Stimulated activated memory B cell treated with anti-CD40 and anti-IgM and Interleukin-4, amounts not matched to agents 10 μg/mL and 1 μg/mL and 100 μg/mL, for 72 hours (primary cell): ENCODE data around the gene GPN1.
"Not testable (repeated sequence)": the region's sequence is repeated elsewhere in the genome, so short reads cannot be mapped to it uniquely, and the experiment has no call there.

ENCODE experiments used
- ATAC-seq: fragments of 150-1000 bp; cut with Tn5 transposase; 2 replicates; pipeline ENCODE4 v1.10.0; 2021
- H3K27ac Mint-ChIP-seq: one replicate; pipeline ENCODE4 v1.8.0; 2022; ENCODE audit warnings: mild to moderate bottlenecking, mixed read lengths
- H3K27me3 Mint-ChIP-seq: one replicate; pipeline ENCODE4 v1.8.0; 2022; ENCODE audit warnings: mixed read lengths
- H3K36me3 Mint-ChIP-seq: one replicate; pipeline ENCODE4 v1.8.0; 2022; ENCODE audit warnings: mixed read lengths
- H3K4me1 Mint-ChIP-seq: one replicate; pipeline ENCODE4 v1.8.0; 2022; ENCODE audit warnings: mixed read lengths
- H3K4me3 Mint-ChIP-seq: one replicate; pipeline ENCODE4 v1.8.0; 2022; ENCODE audit warnings: mild to moderate bottlenecking, moderate library complexity, mixed read lengths
- H3K9me3 Mint-ChIP-seq: one replicate; pipeline ENCODE4 v1.8.0; 2022; ENCODE audit warnings: mixed read lengths

GPN1 gene

DNA sequence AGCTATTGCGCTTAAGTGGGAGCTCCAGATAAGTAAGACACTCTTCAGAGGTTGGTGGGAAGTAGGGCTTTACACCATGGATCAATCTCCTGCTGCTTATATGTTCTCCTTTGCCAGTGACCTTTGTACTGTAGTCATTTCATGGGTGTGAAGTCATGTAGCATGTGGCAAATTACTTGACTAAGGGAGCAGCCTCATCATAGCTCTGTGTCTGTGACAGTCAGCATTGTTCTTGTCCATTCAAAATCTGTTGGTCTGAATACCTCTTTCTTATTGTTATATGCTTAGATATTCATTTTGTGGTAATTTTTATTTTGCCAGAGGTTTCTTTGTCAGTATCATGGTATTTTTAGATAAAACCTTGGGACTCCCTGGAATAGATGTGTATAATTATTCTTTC is 53.0 kb downstream of the GPN1 start:
- Mint-ChIP-seq H3K27me3 (no peaks in the 10 kb centered on the region), H3K4me3 (no peak overlapping the region), H3K9me3 (no peaks in the 10 kb centered on the region), H3K36me3 (peaks cover 64% of the 10 kb centered on the region), H3K27ac (no peak overlapping the region), H3K4me1 (peaks cover 7% of the 10 kb centered on the region)
- no peak for ATAC-seq

- not testable (repeated sequence) for ATAC-seq, H3K27ac Mint-ChIP-seq
- peaks cover 63% of the 10 kb centered on the region for H3K36me3 Mint-ChIP-seq
Observed at GRCh38 chr2:27682334-27682771, 53.5 kb downstream of the GPN1 start.

DNA sequence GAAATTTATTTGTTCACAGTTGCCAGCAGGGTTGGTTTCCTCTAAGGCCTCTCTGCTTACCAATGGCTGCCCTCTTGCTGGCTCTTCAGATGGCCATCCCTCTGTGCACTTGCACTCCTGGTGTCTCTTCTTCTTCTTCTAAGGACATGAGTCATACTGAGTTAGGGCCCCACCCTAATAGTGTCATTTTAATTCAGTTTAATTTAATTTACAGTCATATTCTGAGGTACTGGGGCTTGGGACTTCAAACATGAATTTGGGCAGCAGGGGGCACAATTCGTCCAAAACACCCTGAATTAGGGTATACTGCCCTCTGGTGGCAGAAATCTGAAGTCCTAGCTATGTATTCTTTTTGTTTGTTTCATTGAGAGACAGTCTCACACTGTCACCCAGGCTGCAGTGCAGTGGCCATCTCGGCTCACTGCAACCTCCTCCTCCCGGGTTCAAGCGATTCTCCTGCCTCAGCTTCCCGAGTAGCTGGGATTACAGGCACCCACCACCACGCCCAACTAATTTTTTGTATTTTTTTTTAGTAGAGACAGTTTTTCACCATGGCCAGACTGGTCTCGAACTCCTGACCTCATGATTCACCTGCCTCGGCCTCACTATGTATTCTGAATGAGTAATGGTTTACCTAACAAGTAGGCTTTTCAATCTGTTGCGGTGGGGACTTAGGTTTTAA is 54.7 kb downstream of the GPN1 start:
- Mint-ChIP-seq H3K27me3 (no peaks in the 10 kb centered on the region), H3K36me3 (peaks cover 63% of the 10 kb centered on the region), H3K4me1 (peaks cover 7% of the 10 kb centered on the region), H3K4me3 (no peak overlapping the region), H3K27ac (no peak overlapping the region), H3K9me3 (no peaks in the 10 kb centered on the region)
- peak; percentile 83 for ATAC-seq

More at GRCh38 chr2:27682334-27682771, 53.5 kb downstream of the GPN1 start:
- H3K4me1 Mint-ChIP-seq, H3K27me3 Mint-ChIP-seq, H3K4me3 Mint-ChIP-seq, H3K9me3 Mint-ChIP-seq: not testable (repeated sequence)

DNA sequence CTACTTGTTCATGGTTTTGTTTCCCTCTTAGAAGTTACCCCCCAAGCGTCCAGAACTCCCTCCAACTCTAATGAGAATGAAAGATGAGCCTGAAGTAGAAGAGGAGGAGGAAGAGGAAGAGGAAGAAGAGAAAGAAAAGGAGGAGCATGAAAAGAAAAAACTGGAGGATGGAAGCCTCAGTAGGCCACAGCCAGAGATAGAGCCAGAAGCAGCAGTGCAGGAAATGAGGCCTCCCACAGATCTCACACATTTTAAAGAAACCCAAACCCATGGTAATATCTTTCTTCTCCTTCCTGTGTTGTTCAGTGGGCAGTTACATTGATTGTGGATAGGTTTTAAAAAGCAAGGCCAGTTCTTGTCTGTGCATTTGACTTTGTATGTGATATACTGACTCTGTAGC is 56.2 kb downstream of the GPN1 start:
- not testable (repeated sequence) for H3K27me3 Mint-ChIP-seq, ATAC-seq, H3K27ac Mint-ChIP-seq, H3K9me3 Mint-ChIP-seq, H3K4me3 Mint-ChIP-seq, H3K4me1 Mint-ChIP-seq
- H3K36me3 Mint-ChIP-seq, result peaks cover 59% of the 10 kb centered on the region

GRCh38 chr2:27685577-27685976 is 56.7 kb downstream of the GPN1 start:
- Mint-ChIP-seq H3K4me3 (no peak overlapping the region), H3K27ac (no peak overlapping the region), H3K4me1 (peaks cover 7% of the 10 kb centered on the region), H3K9me3 (no peaks in the 10 kb centered on the region), H3K27me3 (no peaks in the 10 kb centered on the region), H3K36me3 (peaks cover 59% of the 10 kb centered on the region)
- no peak for ATAC-seq

GRCh38 chr2:27687232-27687631 is 58.4 kb downstream of the GPN1 start:
- H3K4me3 Mint-ChIP-seq, result no peak overlapping the region
- H3K9me3 Mint-ChIP-seq, result no peaks in the 10 kb centered on the region
- peaks cover 62% of the 10 kb centered on the region for H3K36me3 Mint-ChIP-seq
- no peak overlapping the region for H3K27ac Mint-ChIP-seq
- no peak for ATAC-seq
- no peaks in the 10 kb centered on the region for H3K27me3 Mint-ChIP-seq
- H3K4me1 Mint-ChIP-seq, result peaks cover 7% of the 10 kb centered on the region

DNA sequence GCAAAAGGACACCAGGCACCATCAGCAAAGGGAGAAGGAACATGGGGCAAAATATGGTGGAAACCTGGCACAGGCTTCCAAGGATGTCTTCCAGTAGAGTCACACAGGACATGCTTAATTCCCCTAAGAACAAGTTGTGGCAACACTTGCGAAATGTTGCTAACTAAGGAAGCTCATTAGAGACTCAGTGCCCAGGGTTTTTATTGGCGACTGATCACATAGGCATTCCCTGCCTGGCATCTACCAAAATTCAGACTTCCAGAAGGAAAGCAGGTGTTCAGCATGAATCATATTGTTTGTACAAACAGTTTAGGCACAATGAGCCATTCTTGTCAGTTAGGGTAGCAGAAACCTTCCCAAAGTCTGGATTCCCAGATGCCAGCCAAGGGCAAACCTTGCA is 60.6 kb downstream of the GPN1 start:
- Mint-ChIP-seq H3K27ac (no peak overlapping the region), H3K4me3 (no peak overlapping the region), H3K27me3 (no peaks in the 10 kb centered on the region), H3K9me3 (no peaks in the 10 kb centered on the region), H3K4me1 (no peaks in the 10 kb centered on the region), H3K36me3 (peaks cover 58% of the 10 kb centered on the region)
- ATAC-seq, result no peak

- ATAC-seq, result no peak
- H3K4me1 Mint-ChIP-seq, result no peaks in the 10 kb centered on the region
- no peaks in the 10 kb centered on the region for H3K9me3 Mint-ChIP-seq
- H3K27me3 Mint-ChIP-seq, result no peaks in the 10 kb centered on the region
- H3K27ac Mint-ChIP-seq, result no peak overlapping the region
- no peak overlapping the region for H3K4me3 Mint-ChIP-seq
- peaks cover 53% of the 10 kb centered on the region for H3K36me3 Mint-ChIP-seq
Observed at GRCh38 chr2:27690052-27690451, 61.2 kb downstream of the GPN1 start.

GRCh38 chr2:27697660-27698059 is 68.8 kb downstream of the GPN1 start:
- Mint-ChIP-seq H3K4me1 (no peaks in the 10 kb centered on the region), H3K9me3 (no peaks in the 10 kb centered on the region), H3K27me3 (no peaks in the 10 kb centered on the region), H3K36me3 (peaks cover 26% of the 10 kb centered on the region), H3K27ac (no peak overlapping the region), H3K4me3 (no peak overlapping the region)
- no peak for ATAC-seq
